MM.1S (cell line): ENCODE measurements around the gene ABCC11.

Experiments
- DNase-seq: peaks from one replicate; pipeline ENCODE4 v3.0.0-alpha.2; 2015
- H2AFZ ChIP-seq: fragments of 300-600 bp; sonication (generic); 2 replicates; pipeline ENCODE4 v1.6.0; 2016; ENCODE audit warnings: antibody characterized with exemption, low read length
- H3F3A ChIP-seq: fragments of 300-600 bp; sonication (generic); 2 replicates; pipeline ENCODE4 v1.6.1; 2016; ENCODE audit warnings: mild to moderate bottlenecking, antibody characterized with exemption, low read length, moderate library complexity, mixed read lengths; ENCODE audit not compliant: insufficient read depth
- H3K27ac ChIP-seq: fragments of 300-600 bp; sonication (generic); 2 replicates; pipeline ENCODE4 v1.5.1; 2016; ENCODE audit warnings: mild to moderate bottlenecking, low read length
- H3K27me3 ChIP-seq: fragments of 300-600 bp; sonication (generic); replicated peaks from 2 replicates; pipeline ENCODE4 v1.6.0; 2016; ENCODE audit warnings: low read length; ENCODE audit not compliant: insufficient read depth
- H3K36me3 ChIP-seq: fragments of 300-600 bp; sonication (generic); replicated peaks from 2 replicates; pipeline ENCODE4 v1.6.1; 2016; ENCODE audit warnings: mild to moderate bottlenecking, low read length, mixed read lengths; ENCODE audit not compliant: insufficient read depth
- H3K4me1 ChIP-seq: fragments of 300-600 bp; sonication (generic); 2 replicates; pipeline ENCODE4 v1.6.1; 2016; ENCODE audit warnings: low read length, mixed read lengths
- H3K4me2 ChIP-seq: fragments of 300-600 bp; sonication (generic); 2 replicates; pipeline ENCODE4 v1.6.0; 2016; ENCODE audit warnings: low read depth, low read length
- H3K4me3 ChIP-seq: fragments of 300-600 bp; sonication (generic); 2 replicates; pipeline ENCODE4 v1.5.1; 2016; ENCODE audit warnings: low read length, mixed read lengths
- H3K79me2 ChIP-seq: fragments of 300-600 bp; sonication (generic); 2 replicates; pipeline ENCODE4 v1.6.1; 2016; ENCODE audit warnings: mixed run types, low read length, mixed read lengths
- H3K9ac ChIP-seq: fragments of 300-600 bp; sonication (generic); 2 replicates; pipeline ENCODE4 v1.6.1; 2016; ENCODE audit warnings: low read length, mixed read lengths
- H3K9me2 ChIP-seq: fragments of 300-600 bp; sonication (generic); replicated peaks from 2 replicates; pipeline ENCODE4 v1.6.1; 2016; ENCODE audit warnings: mild to moderate bottlenecking, low read length, mixed read lengths; ENCODE audit not compliant: insufficient read depth
- H3K9me3 ChIP-seq: fragments of 300-600 bp; sonication (generic); replicated peaks from 2 replicates; pipeline ENCODE4 v1.6.1; 2016; ENCODE audit warnings: mild to moderate bottlenecking, low read length, mixed read lengths; ENCODE audit not compliant: insufficient read depth
- H4K20me1 ChIP-seq: fragments of 300-600 bp; sonication (generic); 2 replicates; pipeline ENCODE4 v1.6.1; 2016; ENCODE audit warnings: mild to moderate bottlenecking, low read length, moderate library complexity, mixed read lengths; ENCODE audit not compliant: insufficient read depth
- CTCF ChIP-seq: fragments of 300-600 bp; sonication (generic); IDR thresholded peaks from 2 replicates; pipeline ENCODE4 v1.5.1; 2016; ENCODE audit warnings: antibody characterized with exemption, low read length, mixed read lengths
- EZH2 ChIP-seq: fragments of 300-600 bp; sonication (generic); optimal IDR thresholded peaks from 2 replicates; pipeline ENCODE3; 2017; ENCODE audit warnings: low read depth, mild to moderate bottlenecking, antibody characterized with exemption, low read length, mixed read lengths
- EZH2phosphoT487 ChIP-seq: fragments of 300-600 bp; sonication (generic); IDR thresholded peaks from 2 replicates; pipeline ENCODE4 v1.6.1; 2018; ENCODE audit warnings: antibody characterized with exemption, low read length

ABCC11 gene

GRCh38 chr16:48164907-48165715 is 82.2 kb downstream of the ABCC11 start:
- Histone ChIP-seq H3K36me3 (no peaks in the 10 kb centered on the region), H3K9me2 (no peaks in the 10 kb centered on the region), H3K79me2 (no peaks in the 10 kb centered on the region), H4K20me1 (no peaks in the 10 kb centered on the region), H3K4me3 (no peak overlapping the region), H3K27ac (no peak overlapping the region), H3K4me1 (no peaks in the 10 kb centered on the region), H3K27me3 (no peaks in the 10 kb centered on the region), H2AFZ (peak overlapping the region; percentile 28; the same call in 1 of the 2 replicates), H3K9me3 (no peaks in the 10 kb centered on the region), H3K9ac (no peak overlapping the region), H3F3A (no peaks in the 10 kb centered on the region), H3K4me2 (peak overlapping the region; percentile 41; the same call in 1 of the 2 replicates)
- TF ChIP-seq EZH2: no peak
- TF ChIP-seq CTCF: peak; percentile 87
- no peak for TF ChIP-seq EZH2phosphoT487
- DNase-seq: peak; percentile 55

DNA sequence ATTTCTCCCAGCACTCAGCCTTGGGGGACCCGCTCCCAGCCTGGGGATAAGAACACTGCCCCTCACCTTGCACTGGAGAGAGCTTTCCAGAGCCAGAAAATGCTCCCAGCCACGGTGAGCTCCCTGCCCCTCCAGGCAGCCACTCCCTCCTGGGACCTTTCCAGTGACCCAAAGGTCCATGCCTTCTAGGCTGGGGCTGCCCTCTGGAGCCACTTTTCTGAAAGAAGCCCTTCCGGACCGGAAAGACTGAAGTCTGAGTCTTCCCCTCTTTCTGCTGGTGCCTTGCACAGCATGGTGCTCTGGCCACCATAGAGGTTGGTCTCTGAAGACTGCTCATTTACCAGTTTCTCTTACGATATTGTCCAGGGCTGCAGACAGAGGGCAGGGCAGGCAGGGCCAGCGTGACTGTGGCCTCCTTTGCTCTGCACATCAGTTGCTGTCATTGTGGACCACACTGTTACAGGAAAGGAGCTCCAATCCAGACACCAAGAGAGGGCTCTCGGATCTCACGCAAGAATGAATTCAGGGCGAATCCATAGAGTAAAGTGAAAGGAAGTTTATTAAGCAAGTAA is 84.4 kb downstream of the ABCC11 start:
- no peak for DNase-seq
- Histone ChIP-seq H3F3A (no peaks in the 10 kb centered on the region), H3K36me3 (no peaks in the 10 kb centered on the region), H3K9me2 (no peaks in the 10 kb centered on the region), H3K9me3 (no peaks in the 10 kb centered on the region), H3K4me3 (no peak overlapping the region), H4K20me1 (no peaks in the 10 kb centered on the region), H3K9ac (no peak overlapping the region), H3K27me3 (no peaks in the 10 kb centered on the region), H3K4me2 (no peak overlapping the region), H3K79me2 (no peaks in the 10 kb centered on the region), H2AFZ (no peak overlapping the region), H3K4me1 (no peaks in the 10 kb centered on the region), H3K27ac (no peak overlapping the region)
- TF ChIP-seq CTCF: no peak
- no peak for TF ChIP-seq EZH2
- TF ChIP-seq EZH2phosphoT487: no peak

- H2AFZ ChIP-seq: no peak overlapping the region
- DNase-seq: no peak
- H3K9ac ChIP-seq: no peak overlapping the region
These were observed 85.4 kb downstream of the ABCC11 start for GRCh38 chr16:48161906-48162305.

More at GRCh38 chr16:48161906-48162305, 85.4 kb downstream of the ABCC11 start:
- no peak overlapping the region for H3K4me3 ChIP-seq
- no peaks in the 10 kb centered on the region for H4K20me1 ChIP-seq
- TF ChIP-seq CTCF (no peak), EZH2phosphoT487 (no peak)
- H3K9me3 ChIP-seq: no peaks in the 10 kb centered on the region
- H3K27me3 ChIP-seq: no peaks in the 10 kb centered on the region
- no peaks in the 10 kb centered on the region for H3K9me2 ChIP-seq
- H3K4me2 ChIP-seq: no peak overlapping the region
- no peak overlapping the region for H3K27ac ChIP-seq
- H3K79me2 ChIP-seq: no peaks in the 10 kb centered on the region
- H3K36me3 ChIP-seq: no peaks in the 10 kb centered on the region
- no peaks in the 10 kb centered on the region for H3F3A ChIP-seq
- H3K4me1 ChIP-seq: no peaks in the 10 kb centered on the region
